B cell (primary cell): ENCODE results near the gene CTSA. TPM values are rescaled to one million over a fixed set of nuclear protein-coding genes. Genes with fewer than 3 reads are reported as not detected.
"Not testable (repeated sequence)": the region's sequence is repeated elsewhere in the genome, so short reads cannot be mapped to it uniquely, and the experiment has no call there.

ENCODE experiments used
- ATAC-seq: fragments of 200-7000 bp; cut with Tn5 transposase; one replicate; pipeline ENCODE4 v1.10.0; 2021; ENCODE audit warnings: low read depth, mild to moderate bottlenecking, moderate number of reproducible peaks, moderate library complexity
- CTCF ChIA-PET: fragments of 350-600 bp; sonication (Branson Sonifier 250); formaldehyde crosslinking; loops from one replicate; lab custom pipeline; 2021; ENCODE audit warnings: antibody characterized with exemption, inconsistent platforms; lab: Charles Lee
- POLR2A ChIA-PET: fragments of 350-600 bp; sonication (Branson Sonifier 250); formaldehyde crosslinking; loops from one replicate; lab custom pipeline; 2021; ENCODE audit warnings: antibody characterized with exemption; lab: Charles Lee
- DNase-seq: peaks from one replicate; pipeline ENCODE4 v3.0.0; 2013
- H2AFZ ChIP-seq: 2 replicates; pipeline ENCODE4 v1.6.1; 2012; ENCODE audit warnings: mild to moderate bottlenecking, low read depth, low read length; ENCODE audit not compliant: insufficient read depth, poor library complexity, severe bottlenecking
- H3K27ac ChIP-seq, 2 donors: 1 replicate in 1 of 2; 2 replicates in 1 of 2; pipeline ENCODE4 v1.5.1; 2012 to 2013; ENCODE audit warnings: low read length in 2 of 2, mild to moderate bottlenecking in 2 of 2, moderate library complexity in 1 of 2
- H3K27me3 ChIP-seq, 4 experiments: fragments of 200-600 bp in 1 of 4; sonication (generic) in 1 of 4; replicated peaks in 1 of 4; 1 replicate in 2 of 4; 2 replicates in 2 of 4; pipeline versions ENCODE4 v1.6.1 to v1.7.0; 2013 to 2016; ENCODE audit warnings: low read length in 3 of 4, mild to moderate bottlenecking in 2 of 4, mixed read lengths in 1 of 4, moderate library complexity in 1 of 4; ENCODE audit not compliant: insufficient read depth in 4 of 4, control insufficient read depth in 3 of 4; ENCODE audit errors: control extremely low read depth in 1 of 4
- H3K36me3 ChIP-seq, 2 experiments: replicated peaks in 1 of 2; 1 replicate in 1 of 2; 2 replicates in 1 of 2; pipeline versions ENCODE4 v1.6.1 to v1.7.1; 2013; ENCODE audit warnings: low read length in 1 of 2; ENCODE audit not compliant: insufficient read depth in 2 of 2, control insufficient read depth in 1 of 2; ENCODE audit errors: control extremely low read depth in 1 of 2, extremely low read depth in 1 of 2
- H3K4me1 ChIP-seq, 2 donors: fragments of 200-600 bp in 1 of 2; sonication (generic) in 1 of 2; 1 replicate in 1 of 2; 2 replicates in 1 of 2; pipeline versions ENCODE4 v1.5.1 to v1.6.1; 2013 to 2017; ENCODE audit warnings: low read length in 2 of 2; ENCODE audit not compliant: control insufficient read depth in 2 of 2, insufficient read depth in 2 of 2
- H3K4me2 ChIP-seq: replicated peaks from 2 replicates; pipeline ENCODE3; 2012; ENCODE audit warnings: mild to moderate bottlenecking, low read depth, low read length; ENCODE audit not compliant: poor library complexity, severe bottlenecking
- H3K4me3 ChIP-seq, 5 experiments: fragments of 200-600 bp in 1 of 5; sonication (generic) in 1 of 5; 1 replicate in 3 of 5; 2 replicates in 2 of 5; pipeline versions ENCODE4 v1.5.1 to v1.7.0; 2011 to 2016; ENCODE audit warnings: low read length in 4 of 5, mild to moderate bottlenecking in 4 of 5, low read depth in 2 of 5, control low read depth in 1 of 5, moderate library complexity in 1 of 5; ENCODE audit not compliant: insufficient read depth in 1 of 5; ENCODE audit errors: control extremely low read depth in 1 of 5, extremely low read depth in 1 of 5
- H3K79me2 ChIP-seq: fragments of 200-600 bp; sonication (generic); one replicate; pipeline ENCODE4 v1.6.0; 2016; ENCODE audit warnings: low read length; ENCODE audit not compliant: control insufficient read depth, insufficient read depth
- H3K9ac ChIP-seq: fragments of 200-600 bp; sonication (generic); 2 replicates; pipeline ENCODE4 v1.6.1; 2017; ENCODE audit warnings: mild to moderate bottlenecking, low read length, moderate library complexity
- H3K9me3 ChIP-seq, 3 donors: one replicate each; pipeline versions ENCODE4 v1.6.1 to v1.7.1; 2013; ENCODE audit warnings: low read length in 2 of 3; ENCODE audit not compliant: control insufficient read depth in 2 of 3, insufficient read depth in 1 of 3; ENCODE audit errors: control extremely low read depth in 1 of 3
- H4K20me1 ChIP-seq: 2 replicates; pipeline ENCODE4 v1.6.0; 2012; ENCODE audit warnings: mild to moderate bottlenecking, low read length; ENCODE audit not compliant: insufficient read depth, control insufficient read depth, poor library complexity, severe bottlenecking
- H3K27ac Mint-ChIP-seq: one replicate; pipeline ENCODE4 v1.8.0; 2021; ENCODE audit warnings: mixed read lengths
- H3K27me3 Mint-ChIP-seq: one replicate; pipeline ENCODE4 v1.8.0; 2021; ENCODE audit warnings: mixed read lengths
- H3K4me1 Mint-ChIP-seq: one replicate; pipeline ENCODE4 v1.8.0; 2021; ENCODE audit warnings: mixed read lengths
- H3K4me3 Mint-ChIP-seq: one replicate; pipeline ENCODE4 v1.8.0; 2021; ENCODE audit warnings: mixed read lengths
- H3K9me3 Mint-ChIP-seq: one replicate; pipeline ENCODE4 v1.8.0; 2022; ENCODE audit warnings: mixed read lengths; ENCODE audit not compliant: insufficient read depth
- EZH2 ChIP-seq: IDR thresholded peaks from 2 replicates; pipeline ENCODE4 v1.6.1; 2012; ENCODE audit warnings: borderline replicate concordance, low read depth, mild to moderate bottlenecking, moderate library complexity, low read length; ENCODE audit not compliant: insufficient read depth, poor library complexity, severe bottlenecking
- WGBS: methylation state at CpG from one replicate; pipeline ENCODE4 v1.1.5; 2013; ENCODE audit warnings: missing lambda C conversion rate; ENCODE audit not compliant: insufficient coverage; 5-methylcytosine and 5-hydroxymethylcytosine counted together
- intact Hi-C: fragments of 100-400 bp; cut with micrococcal nuclease; formaldehyde crosslinking; loops from one replicate; pipeline ENCODE4 v1.10.0; 2022
- polyA plus RNA-seq: library from polyadenylated mRNA; depleted of rRNA; stranded (reverse); fragments of >200 nt; gene quantifications from 2 replicates; pipeline ENCODE4 v1.2.3, GENCODE V29; 2012
- total RNA-seq, 2 donors: library from RNA; stranded (reverse); fragments of 120-200 nt in 1 of 2; gene quantifications; 1 replicate in 1 of 2; 2 replicates in 1 of 2; pipeline versions ENCODE4 v1.2.3 to v1.2.4, GENCODE V29; 2013 to 2022
- TF ChIP-seq, protein P1 (sequence below): fragments of 200-600 bp; IDR thresholded peaks from one replicate; pipeline ENCODE4 v1.8.0; 2022; ENCODE audit warnings: antibody characterized with exemption, mild to moderate bottlenecking

The CTSA gene
- total and polyA plus RNA-seq, 2 donors (not counting 1 experiment from before 2014, with no cell fraction given), result 100 to 107 TPM

DNA sequence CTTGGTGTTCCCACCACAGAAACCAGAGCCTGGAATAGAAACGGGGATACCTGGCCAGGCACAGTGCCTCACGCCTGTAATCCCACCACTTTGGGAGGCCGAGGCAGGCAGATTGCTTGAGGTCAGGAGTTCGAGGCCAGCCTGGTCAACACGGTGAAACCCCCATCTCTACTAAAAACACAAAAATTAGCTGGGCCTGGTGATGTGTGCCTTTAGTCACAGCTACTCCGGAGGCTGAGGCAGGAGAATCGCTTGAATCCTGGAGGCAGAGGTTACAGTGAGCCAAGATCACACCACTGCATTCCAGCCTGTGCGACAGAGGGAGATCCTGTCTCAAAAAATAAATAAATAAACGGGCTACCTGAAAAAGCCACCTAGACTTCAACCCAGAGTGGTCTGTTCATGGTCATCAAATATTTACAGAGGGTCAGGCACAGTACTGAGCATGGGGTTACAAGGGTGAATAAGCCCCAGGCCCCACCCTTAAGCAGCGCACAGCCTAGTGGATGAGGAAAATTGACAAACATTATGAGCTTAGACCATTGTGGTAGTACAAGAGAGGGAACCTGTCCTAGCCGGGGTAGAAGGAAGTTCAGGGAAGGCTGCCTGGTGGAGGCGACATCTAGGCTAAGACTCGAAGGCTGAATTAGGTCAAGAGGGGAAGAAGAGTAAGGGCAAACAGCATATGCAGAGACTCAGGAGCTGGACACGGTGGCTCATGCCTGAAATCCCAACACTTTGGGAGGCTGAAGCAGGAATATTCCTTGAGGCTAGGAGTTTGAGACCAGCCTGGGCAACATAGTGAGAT is 36.1 kb downstream of the CTSA start:
- H3K9me3 ChIP-seq, result no peaks in the 10 kb centered on the region
- Mint-ChIP-seq H3K27ac (no peak overlapping the region), H3K4me1 (no peaks in the 10 kb centered on the region), H3K9me3 (no peaks in the 10 kb centered on the region), H3K4me3 (no peak overlapping the region), H3K27me3 (no peaks in the 10 kb centered on the region)
- POLR2A ChIA-PET, result no interaction called here
- no peak overlapping the region for H3K9ac ChIP-seq
- no peak overlapping the region for H3K27ac ChIP-seq
- no peak for TF ChIP-seq EZH2
- TF ChIP-seq, protein P1, sequence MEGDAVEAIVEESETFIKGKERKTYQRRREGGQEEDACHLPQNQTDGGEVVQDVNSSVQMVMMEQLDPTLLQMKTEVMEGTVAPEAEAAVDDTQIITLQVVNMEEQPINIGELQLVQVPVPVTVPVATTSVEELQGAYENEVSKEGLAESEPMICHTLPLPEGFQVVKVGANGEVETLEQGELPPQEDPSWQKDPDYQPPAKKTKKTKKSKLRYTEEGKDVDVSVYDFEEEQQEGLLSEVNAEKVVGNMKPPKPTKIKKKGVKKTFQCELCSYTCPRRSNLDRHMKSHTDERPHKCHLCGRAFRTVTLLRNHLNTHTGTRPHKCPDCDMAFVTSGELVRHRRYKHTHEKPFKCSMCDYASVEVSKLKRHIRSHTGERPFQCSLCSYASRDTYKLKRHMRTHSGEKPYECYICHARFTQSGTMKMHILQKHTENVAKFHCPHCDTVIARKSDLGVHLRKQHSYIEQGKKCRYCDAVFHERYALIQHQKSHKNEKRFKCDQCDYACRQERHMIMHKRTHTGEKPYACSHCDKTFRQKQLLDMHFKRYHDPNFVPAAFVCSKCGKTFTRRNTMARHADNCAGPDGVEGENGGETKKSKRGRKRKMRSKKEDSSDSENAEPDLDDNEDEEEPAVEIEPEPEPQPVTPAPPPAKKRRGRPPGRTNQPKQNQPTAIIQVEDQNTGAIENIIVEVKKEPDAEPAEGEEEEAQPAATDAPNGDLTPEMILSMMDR, result no peak
- no peak overlapping the region for H3K4me2 ChIP-seq
- H4K20me1 ChIP-seq, result no peaks in the 10 kb centered on the region
- H3K4me3 ChIP-seq, result no peak overlapping the region
- H3K27me3 ChIP-seq, result no peaks in the 10 kb centered on the region
- no peaks in the 10 kb centered on the region for H3K36me3 ChIP-seq
- intact Hi-C loops, result no loop called here
- H3K4me1 ChIP-seq, result no peaks in the 10 kb centered on the region
- no peak overlapping the region for H2AFZ ChIP-seq
- CTCF ChIA-PET, result interaction anchor here (0.9 kb wide), 1 partner anchor 11 kb away, joined by 3 read pairs; no protein-coding TSS in a partner anchor
- ATAC-seq (no peak), DNase-seq (no peak)
- WGBS, result 94% methylated on average over 13 of the region's 14 CpGs
- no peaks in the 10 kb centered on the region for H3K79me2 ChIP-seq

DNA sequence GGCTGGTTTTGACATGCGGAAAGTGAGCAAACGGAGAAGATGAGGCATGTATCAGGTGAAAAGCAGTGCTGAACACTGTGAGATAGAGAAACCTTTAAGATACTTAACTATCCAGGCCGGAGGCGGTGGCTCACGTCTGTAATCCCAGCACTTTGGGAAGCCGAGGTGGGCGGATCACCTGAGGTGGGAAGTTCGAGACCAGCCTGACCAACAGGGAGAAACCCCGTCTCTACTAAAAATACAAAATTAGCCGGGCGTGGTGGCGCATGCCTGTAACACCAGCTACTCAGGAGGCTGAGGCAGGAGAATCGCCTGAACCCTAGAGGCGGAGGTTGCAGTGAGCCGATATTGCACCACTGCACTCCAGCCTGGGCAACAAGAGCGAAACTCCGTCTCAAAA is 40.5 kb downstream of the CTSA start:
- H3K4me3 ChIP-seq, H2AFZ ChIP-seq, H3K9ac ChIP-seq, H3K27ac Mint-ChIP-seq, H3K36me3 ChIP-seq, H4K20me1 ChIP-seq, H3K27me3 Mint-ChIP-seq, H3K9me3 Mint-ChIP-seq, H3K4me2 ChIP-seq, H3K9me3 ChIP-seq, ATAC-seq, H3K4me3 Mint-ChIP-seq, H3K27ac ChIP-seq, intact Hi-C loops, DNase-seq, CTCF ChIA-PET, H3K27me3 ChIP-seq, POLR2A ChIA-PET: not testable (repeated sequence)
- peaks cover 15% of the 10 kb centered on the region for H3K4me1 Mint-ChIP-seq
- 95% methylated on average over 17 of the region's 17 CpGs for WGBS
- H3K79me2 ChIP-seq, result peaks cover 20% of the 10 kb centered on the region
- peaks cover 12 to 15% of the 10 kb centered on the region in 2 donors for H3K4me1 ChIP-seq
